HG03108 (cell line): ENCODE measurements around the gene NUP107.

ENCODE experiments used
- ATAC-seq: cut with Tn5 transposase; IDR thresholded peaks from one replicate; pipeline ENCODE4 v1.9.1; 2021; ENCODE audit warnings: moderate library complexity; ENCODE audit not compliant: unreplicated experiment

Gene NUP107

DNA sequence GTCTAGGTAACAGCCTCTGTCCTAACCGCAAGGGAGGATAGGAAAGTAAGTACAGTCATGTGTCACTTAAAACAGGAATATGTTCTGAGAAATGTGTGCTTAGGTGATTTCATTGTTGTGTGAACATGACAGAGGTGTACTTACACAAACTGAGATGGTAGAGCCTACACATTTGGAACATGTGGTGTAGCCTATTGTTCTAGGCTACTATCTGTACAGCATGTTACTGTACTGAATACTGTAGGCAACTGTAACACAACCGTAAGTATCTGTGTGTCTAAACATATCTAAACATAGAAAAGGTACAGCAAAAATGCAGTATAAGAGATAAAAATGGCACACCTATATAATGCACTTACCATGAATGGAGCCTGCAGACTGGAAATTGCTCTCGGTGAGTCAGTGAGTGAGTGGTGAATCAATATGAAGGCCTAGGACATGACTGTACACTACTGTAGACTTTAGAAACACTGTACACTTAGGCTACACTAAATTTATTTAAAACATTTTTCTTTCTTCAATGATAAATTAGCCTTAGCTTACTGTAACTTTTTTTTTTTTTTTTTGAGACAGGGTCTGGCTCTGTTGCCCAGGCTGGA, 108.0 kb downstream of the NUP107 start:
- ATAC-seq: no peak
